ENCODE data around the gene SUSD1. TPM values are rescaled to one million over a fixed set of nuclear protein-coding genes. Genes with fewer than 3 reads are reported as not detected.
A peak's percentile ranks its signal among the peaks of the same experiment; 100 is the strongest.

Gene SUSD1
- total and polyA plus RNA-seq, 8 donors = 1.6 to 50.4 (median 21.1) TPM

DNA sequence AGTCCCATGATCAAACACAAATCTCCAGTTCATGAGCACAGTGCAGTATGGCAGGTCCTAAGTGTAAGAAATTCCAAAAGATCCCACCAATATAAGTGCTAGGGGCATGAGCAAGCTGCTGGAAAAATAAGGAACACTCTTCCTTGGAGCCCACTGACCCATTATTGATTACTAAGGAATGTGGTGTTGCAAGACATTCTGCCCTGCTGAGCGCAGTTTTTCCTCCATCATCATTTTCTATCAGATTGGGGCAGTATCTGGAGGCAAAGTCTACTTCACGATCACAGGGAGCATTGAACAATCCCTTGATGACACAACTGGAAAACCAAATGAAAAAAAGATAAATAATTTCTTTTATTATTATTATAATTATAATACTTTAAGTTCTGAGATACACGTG, 149.2 kb downstream of the SUSD1 start:
- 85 to 94% (median 90%) methylated on average over 3 of the region's 3 CpGs for WGBS, 5 donors
- peaks cover 0 to 32% (median 17%) of the 10 kb centered on the region in 4 donors for H3K4me1 ChIP-seq
- H3K27ac ChIP-seq = no peak overlapping the region
- intact Hi-C loops (cut with DNase I; ENCODE audit: low total_unique reads) = no loop called here
- no peaks in the 10 kb centered on the region for H3K36me3 ChIP-seq
- no peaks in the 10 kb centered on the region for H3K27me3 ChIP-seq
- no peak overlapping the region for H3K4me3 ChIP-seq
- no peak for DNase-seq
- no peaks in the 10 kb centered on the region for H3K9me3 ChIP-seq
- TF ChIP-seq POLR2AphosphoS5 (IDR thresholded peaks at IDR 0.05) (no peak), EP300 (IDR thresholded peaks at IDR 0.05) (no peak), POLR2A (IDR thresholded peaks at IDR 0.05) (no peak), CTCF (IDR thresholded peaks at IDR 0.05) (no peak)

DNA sequence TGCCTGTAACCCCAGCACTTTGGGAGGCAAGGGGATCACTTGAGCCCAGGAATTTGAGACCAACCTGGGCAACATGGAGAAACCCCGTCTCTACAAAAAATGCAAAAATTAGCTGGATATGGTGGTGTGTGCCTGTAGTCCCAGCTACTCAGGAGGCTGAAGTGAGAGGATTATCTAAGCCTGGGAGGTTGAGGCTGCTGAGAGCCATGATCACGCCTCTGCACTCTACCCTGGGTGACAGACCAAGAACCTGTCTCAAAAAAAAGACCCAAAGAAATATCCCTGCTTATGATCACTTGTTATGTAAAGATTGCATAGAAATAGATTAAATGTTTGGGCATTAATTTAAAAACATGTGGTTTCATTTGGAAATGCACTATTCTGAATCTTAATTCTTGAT, 153.4 kb downstream of the SUSD1 start:
- no peak for DNase-seq
- Histone ChIP-seq H3K9me3 (no peaks in the 10 kb centered on the region), H3K4me3 (no peak overlapping the region), H3K27ac (peak overlapping the region in 1 of 5 donors; percentile 25), H3K4me1 (peaks cover 0 to 23% (median 13%) of the 10 kb centered on the region in 4 donors), H3K27me3 (no peaks in the 10 kb centered on the region), H3K36me3 (no peaks in the 10 kb centered on the region)
- 85 to 100% (median 98%) methylated on average over 2 of the region's 2 CpGs for WGBS, 5 donors
- intact Hi-C loops (cut with DNase I; ENCODE audit: low total_unique reads) = no loop called here
- TF ChIP-seq EP300 (IDR thresholded peaks at IDR 0.05) = no peak
- no peak for TF ChIP-seq POLR2A (IDR thresholded peaks at IDR 0.05)
- no peak for TF ChIP-seq POLR2AphosphoS5 (IDR thresholded peaks at IDR 0.05)
- no peak for TF ChIP-seq CTCF (IDR thresholded peaks at IDR 0.05)

DNA sequence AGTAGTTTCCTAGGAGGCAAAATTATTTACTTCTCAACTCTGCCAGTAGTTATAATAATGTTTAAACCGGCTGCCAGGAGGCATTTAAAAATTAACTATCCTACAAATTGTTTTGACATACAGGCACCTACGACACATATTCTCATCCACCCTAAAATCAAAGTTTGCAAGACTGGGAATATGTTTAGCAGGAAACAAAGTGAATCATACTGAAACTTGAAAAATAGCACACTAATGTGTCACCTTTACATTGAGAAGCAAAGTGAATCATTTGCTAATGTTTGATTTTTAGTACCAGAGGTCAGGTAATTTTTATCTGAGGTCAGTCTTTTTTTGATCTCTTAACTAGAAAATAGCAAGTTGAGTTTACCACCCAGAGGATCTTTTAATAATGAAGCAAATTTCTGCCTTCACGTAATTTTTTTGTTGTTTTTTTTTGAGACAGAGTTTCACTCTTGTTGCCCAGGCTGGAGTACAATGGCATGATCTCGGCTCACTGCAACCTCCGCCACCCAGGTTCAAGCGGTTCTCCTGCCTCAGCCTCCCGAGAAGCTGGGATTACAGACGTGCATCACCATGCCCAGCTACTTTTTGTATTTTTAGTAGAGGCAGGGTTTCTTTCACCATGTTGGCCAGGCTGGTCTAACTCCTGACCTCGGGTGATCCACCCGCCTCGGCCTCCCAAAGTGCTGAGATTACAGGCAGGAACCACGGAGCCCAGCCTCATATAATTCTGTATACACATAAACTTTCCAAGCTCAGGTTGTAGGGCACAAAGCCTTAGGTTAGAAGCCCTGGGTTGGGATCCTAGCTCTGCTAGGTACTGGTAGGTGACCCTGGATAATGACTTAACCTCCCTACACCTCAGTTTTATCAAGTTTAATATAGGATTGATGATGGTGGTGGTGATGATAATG, 154.2 kb downstream of the SUSD1 start:
- intact Hi-C loops (cut with DNase I; ENCODE audit: low total_unique reads) = no loop called here
- peaks cover 0 to 23% (median 13%) of the 10 kb centered on the region in 4 donors for H3K4me1 ChIP-seq
- H3K9me3 ChIP-seq = no peaks in the 10 kb centered on the region
- no peak overlapping the region for H3K4me3 ChIP-seq
- H3K27me3 ChIP-seq = no peaks in the 10 kb centered on the region
- 62 to 79% (median 66%) methylated on average over 12 of the region's 12 CpGs for WGBS, 5 donors
- peak overlapping the region in 4 of 5 donors; percentile 10 to 58 (median 26) for H3K27ac ChIP-seq
- peak in 1 of 2 donors; percentile 54 for DNase-seq
- TF ChIP-seq POLR2A (IDR thresholded peaks at IDR 0.05) (no peak), EP300 (IDR thresholded peaks at IDR 0.05) (no peak), POLR2AphosphoS5 (IDR thresholded peaks at IDR 0.05) (no peak), CTCF (IDR thresholded peaks at IDR 0.05) (no peak)
- no peaks in the 10 kb centered on the region for H3K36me3 ChIP-seq

DNA sequence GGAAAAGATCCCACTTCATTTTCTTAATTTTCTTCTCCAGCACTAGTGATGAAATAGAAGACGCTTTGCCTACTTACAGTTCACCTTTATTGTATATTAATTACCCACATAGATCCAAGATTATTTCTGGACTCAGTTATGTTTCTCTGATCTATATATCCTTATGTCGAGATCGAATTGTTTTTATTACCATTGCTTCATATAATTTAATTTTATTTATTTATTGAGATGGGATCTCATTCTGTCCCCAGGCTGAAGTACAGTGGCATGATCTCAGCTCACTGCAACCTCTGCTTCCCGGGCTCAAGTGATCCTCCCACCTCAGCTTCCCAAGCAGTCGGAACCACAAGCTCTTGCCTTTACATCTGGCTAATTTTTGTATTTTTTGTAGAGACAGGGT, 157.2 kb downstream of the SUSD1 start:
- Histone ChIP-seq H3K4me3 (no peak overlapping the region), H3K27me3 (no peaks in the 10 kb centered on the region), H3K9me3 (no peaks in the 10 kb centered on the region), H3K27ac (no peak overlapping the region), H3K36me3 (no peaks in the 10 kb centered on the region), H3K4me1 (peaks cover 2 to 33% (median 17%) of the 10 kb centered on the region in 4 donors)
- intact Hi-C loops (cut with DNase I; ENCODE audit: low total_unique reads) = no loop called here
- TF ChIP-seq CTCF (IDR thresholded peaks at IDR 0.05) (no peak), EP300 (IDR thresholded peaks at IDR 0.05) (no peak), POLR2A (IDR thresholded peaks at IDR 0.05) (no peak), POLR2AphosphoS5 (IDR thresholded peaks at IDR 0.05) (no peak)
- DNase-seq = no peak
- 93 to 98% (median 96%) methylated on average over 5 of the region's 5 CpGs for WGBS, 5 donors

All from stomach (tissue), 9 donors.